HG03432 (cell line): ENCODE data around the gene MMP12.

ENCODE experiments used
- ATAC-seq: cut with Tn5 transposase; IDR thresholded peaks from one replicate; pipeline ENCODE4 v1.9.1; 2021; ENCODE audit warnings: mild to moderate bottlenecking, moderate library complexity; ENCODE audit not compliant: unreplicated experiment

The MMP12 gene

GRCh38 chr11:102850973-102851745 lies 23.6 kb downstream of the MMP12 start:
- ATAC-seq: no peak

- no peak for ATAC-seq
Measured at GRCh38 chr11:102849311-102849710, 25.5 kb downstream of the MMP12 start.

- no peak for ATAC-seq
Measured at GRCh38 chr11:102846292-102846691, 28.5 kb downstream of the MMP12 start.

- ATAC-seq: no peak
Measured at GRCh38 chr11:102843489-102843888, 31.3 kb downstream of the MMP12 start, which contains the start of gene MMP3. TSS of gene MMP3 (minus strand) at chr11:102843609. CDS start at chr11:102843546, 63 bp downstream.

GRCh38 chr11:102842930-102843329 lies 31.9 kb downstream of the MMP12 start:
- ATAC-seq: no peak

- no peak for ATAC-seq
Measured at GRCh38 chr11:102840018-102840417, 34.8 kb downstream of the MMP12 start.

GRCh38 chr11:102837646-102838045 lies 37.1 kb downstream of the MMP12 start:
- no peak for ATAC-seq

- no peak for ATAC-seq
Measured at GRCh38 chr11:102837156-102837555, 37.6 kb downstream of the MMP12 start.

- no peak for ATAC-seq
Measured at GRCh38 chr11:102836290-102836875, 38.4 kb downstream of the MMP12 start.

- ATAC-seq: no peak
Measured at GRCh38 chr11:102833731-102834130, 41.1 kb downstream of the MMP12 start.

GRCh38 chr11:102832612-102833011 lies 42.2 kb downstream of the MMP12 start:
- no peak for ATAC-seq

- no peak for ATAC-seq
Measured at GRCh38 chr11:102831489-102832440, 43.0 kb downstream of the MMP12 start.

GRCh38 chr11:102831128-102831488 lies 43.7 kb downstream of the MMP12 start:
- ATAC-seq: no peak

GRCh38 chr11:102830001-102830727 lies 44.6 kb downstream of the MMP12 start:
- no peak for ATAC-seq

GRCh38 chr11:102829316-102830000 lies 45.3 kb downstream of the MMP12 start:
- ATAC-seq: no peak

GRCh38 chr11:102824556-102824955 lies 50.2 kb downstream of the MMP12 start:
- ATAC-seq: no peak

- ATAC-seq: no peak
Measured at GRCh38 chr11:102819491-102819890, 55.3 kb downstream of the MMP12 start.

- no peak for ATAC-seq
Measured at GRCh38 chr11:102813484-102813883, 61.3 kb downstream of the MMP12 start.
